Ovary (tissue), 3 donors: ENCODE data around the gene TBC1D5.
A peak's percentile ranks its signal among the peaks of the same experiment; 100 is the strongest.

ENCODE experiments used
- CTCF ChIP-seq, 3 donors: fragments of 450-650 bp in 2 of 3; fragments of 200-600 bp in 1 of 3; IDR thresholded peaks; one replicate each; pipeline versions ENCODE4 v1.5.1 to v1.8.0; 2016 to 2022; ENCODE audit warnings: antibody characterized with exemption in 3 of 3, mild to moderate bottlenecking in 1 of 3
- EP300 ChIP-seq: sonication (generic); formaldehyde crosslinking; IDR thresholded peaks from one replicate; pipeline ENCODE4 v1.6.1; 2017; ENCODE audit warnings: antibody characterized with exemption
- POLR2A ChIP-seq: fragments of 450-650 bp; IDR thresholded peaks from one replicate; pipeline ENCODE4 v1.6.1; 2017; ENCODE audit warnings: antibody characterized with exemption, mild to moderate bottlenecking, moderate library complexity
- donor health status: DM: no; HTN: no; CAD: no.

DNA sequence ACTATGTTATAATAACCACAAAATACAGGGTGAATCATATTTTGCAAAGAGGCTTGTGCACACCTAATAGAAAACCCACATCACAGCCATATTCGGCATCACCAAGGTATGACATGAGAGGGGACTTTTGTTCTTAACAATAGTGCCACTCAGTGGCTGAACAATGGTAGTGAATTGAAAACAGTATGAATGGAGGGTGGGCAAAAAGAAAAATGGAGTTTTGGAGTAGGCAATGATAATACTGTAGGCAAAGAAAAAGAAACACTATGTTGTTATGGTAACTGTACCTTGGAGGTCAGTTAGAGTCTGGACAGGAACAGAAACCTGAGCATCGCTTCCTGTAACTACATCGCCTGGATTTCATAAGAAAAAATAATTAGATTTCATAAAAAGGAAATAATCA lies 509.0 kb downstream of the TBC1D5 start:
- peak in 2 of 3 donors; percentile 51 to 63 for TF ChIP-seq CTCF (IDR thresholded peaks at IDR 0.05)
- TF ChIP-seq POLR2A = no peak
- no peak for TF ChIP-seq EP300
